ENCODE measurements around the gene LLPH.
"Not testable (repeated sequence)": the region's sequence is repeated elsewhere in the genome, so short reads cannot be mapped to it uniquely, and the experiment has no call there.

The LLPH gene

DNA sequence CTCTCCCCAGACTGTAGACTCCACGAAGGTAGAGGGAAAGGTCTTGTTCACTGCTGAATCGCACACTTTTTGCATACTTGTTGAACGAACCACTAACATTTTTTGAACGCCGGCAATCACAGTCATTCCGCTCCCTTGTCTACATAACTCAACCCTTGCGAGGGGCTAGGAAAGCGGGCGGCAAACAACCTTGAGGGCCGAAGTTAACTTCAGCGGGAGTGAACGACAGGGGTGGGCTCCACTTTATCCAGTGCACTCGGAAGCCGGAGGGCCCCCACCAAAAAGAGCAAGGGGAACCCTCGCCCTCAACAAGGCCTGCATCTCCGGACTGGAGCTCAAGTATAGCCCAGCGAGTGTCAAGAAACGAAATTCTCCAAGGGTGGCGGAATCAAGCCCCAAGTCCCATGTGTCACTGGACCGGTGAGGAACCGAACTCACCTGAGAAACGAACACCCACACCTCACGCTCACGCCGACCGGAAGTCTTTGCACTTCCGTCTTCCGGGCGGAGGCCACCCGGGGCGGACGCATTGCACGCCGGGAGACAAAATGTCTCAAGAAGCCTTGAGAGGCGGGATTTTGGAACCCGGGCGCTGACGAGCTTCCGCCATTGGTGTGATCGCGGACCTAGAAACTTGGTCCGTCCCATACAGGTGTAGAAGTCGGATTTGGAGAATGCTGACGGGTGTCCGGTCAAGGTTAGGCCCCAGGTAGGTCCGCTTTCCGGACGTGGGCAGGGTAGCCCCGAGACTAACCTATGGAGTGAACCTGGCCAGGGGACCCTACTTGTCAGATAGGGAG lies at the start of gene LLPH:
Gene LLPH (minus strand): TSS at position 484 of the 800 bp plus-strand sequence. CDS start 1,644 bp downstream, outside the sequence.
- peak; percentile 71 to 73 for DNase-seq (ENCODE audit: low read depth in 2 of 2)

DNA sequence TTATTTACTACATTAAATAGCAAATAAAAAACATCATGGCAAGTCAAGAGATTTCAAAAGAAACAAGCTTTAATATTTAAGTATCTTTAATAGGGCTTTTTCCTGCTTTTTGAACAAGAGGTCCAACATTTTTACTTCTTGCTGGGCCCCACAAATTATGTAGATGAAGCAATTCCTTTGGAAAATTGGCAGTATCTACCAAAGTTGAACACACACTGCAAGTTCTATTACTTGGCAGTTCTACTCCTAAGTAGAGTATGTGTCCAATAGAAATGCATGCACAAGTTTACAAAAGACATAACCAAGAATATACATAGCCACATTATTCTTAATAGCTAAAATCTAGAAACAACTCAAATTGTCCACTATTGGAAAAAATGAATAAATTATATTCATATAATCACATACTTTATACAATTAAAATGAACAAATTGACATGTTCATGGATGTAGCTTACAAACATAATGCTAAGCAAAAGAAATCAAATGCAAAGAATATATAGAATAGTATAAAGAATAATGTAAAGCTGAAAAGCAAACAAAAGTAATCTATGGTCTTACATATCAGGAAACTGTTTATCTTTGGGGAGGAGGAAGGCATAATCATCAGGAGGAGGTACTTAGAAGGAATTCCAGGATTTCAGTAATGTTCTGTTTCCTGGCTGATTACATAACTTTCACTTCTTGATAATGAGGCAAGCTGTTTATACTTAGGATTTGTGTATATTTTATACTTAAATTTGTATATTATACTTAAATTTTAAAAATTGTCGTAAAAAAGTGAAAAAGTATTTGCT lies 45.8 kb upstream of the LLPH start:
- DNase-seq (ENCODE audit: low read depth in 2 of 2), result no peak

DNA sequence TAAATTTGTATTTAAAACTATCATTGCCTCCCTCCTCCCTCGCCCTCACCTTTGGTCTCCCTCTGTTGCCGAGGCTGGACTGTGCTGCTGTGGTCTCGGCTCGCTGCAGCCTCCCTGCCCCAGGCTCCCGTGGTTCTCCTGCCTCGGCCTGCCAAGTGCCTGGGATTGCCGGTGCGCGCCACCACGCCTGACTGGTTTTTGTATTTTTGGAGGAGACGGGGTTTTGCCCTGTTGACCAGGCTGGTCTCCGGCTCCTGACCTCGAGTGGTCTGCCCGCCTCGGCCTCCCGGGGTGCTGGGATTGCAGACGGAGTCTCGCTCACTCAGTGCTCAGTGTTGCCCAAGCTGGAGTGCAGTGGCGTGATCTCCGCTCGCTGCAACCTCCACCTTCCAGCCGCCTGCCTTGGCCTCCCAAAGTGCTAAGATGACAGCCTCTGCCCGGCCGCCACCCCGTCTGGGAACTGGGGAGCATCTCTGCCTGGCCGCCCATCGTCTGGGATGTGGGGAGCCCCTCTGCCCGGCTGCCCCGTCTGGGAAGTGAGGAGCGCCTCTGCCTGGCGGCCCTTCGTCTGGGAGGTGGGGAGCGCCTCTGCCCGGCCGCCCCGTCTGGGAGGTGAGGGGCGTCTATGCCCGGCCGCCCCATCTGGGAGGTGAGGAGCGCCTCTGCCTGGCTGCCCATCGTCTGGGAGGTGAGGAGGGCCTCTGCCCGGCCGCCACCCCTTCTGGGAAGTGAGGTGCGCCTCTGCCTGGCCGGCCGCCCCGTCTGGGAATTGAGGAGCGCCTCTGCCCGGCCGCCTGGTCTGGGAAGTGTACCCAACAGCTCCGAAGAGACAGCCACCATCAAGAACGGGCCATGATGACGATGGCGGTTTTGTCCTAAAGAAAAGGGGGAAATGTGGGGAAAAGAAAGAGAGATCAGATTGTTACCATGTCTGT lies 44.1 kb upstream of the LLPH start:
- DNase-seq (ENCODE audit: low read depth in 2 of 2), result not testable (repeated sequence)

DNA sequence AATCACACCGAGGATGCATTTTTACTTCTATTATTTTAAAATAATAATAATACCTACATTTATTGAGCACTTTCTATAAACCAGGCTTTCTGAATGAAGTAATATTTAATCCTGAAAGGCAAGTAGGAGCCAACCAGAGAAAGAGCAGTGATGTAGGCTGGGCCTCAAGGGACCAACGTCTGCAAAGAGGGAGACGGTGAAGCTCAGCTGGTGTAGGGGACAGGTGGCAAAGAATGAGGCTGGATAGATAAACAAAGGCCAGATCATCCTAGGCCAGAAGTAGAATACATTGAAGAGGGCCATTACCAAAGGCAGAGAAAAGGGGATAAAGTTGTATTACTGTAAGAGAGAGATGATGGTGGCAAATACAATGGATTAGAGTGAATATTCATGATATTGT lies 40.1 kb upstream of the LLPH start:
- DNase-seq (ENCODE audit: low read depth in 2 of 2), result no peak

DNA sequence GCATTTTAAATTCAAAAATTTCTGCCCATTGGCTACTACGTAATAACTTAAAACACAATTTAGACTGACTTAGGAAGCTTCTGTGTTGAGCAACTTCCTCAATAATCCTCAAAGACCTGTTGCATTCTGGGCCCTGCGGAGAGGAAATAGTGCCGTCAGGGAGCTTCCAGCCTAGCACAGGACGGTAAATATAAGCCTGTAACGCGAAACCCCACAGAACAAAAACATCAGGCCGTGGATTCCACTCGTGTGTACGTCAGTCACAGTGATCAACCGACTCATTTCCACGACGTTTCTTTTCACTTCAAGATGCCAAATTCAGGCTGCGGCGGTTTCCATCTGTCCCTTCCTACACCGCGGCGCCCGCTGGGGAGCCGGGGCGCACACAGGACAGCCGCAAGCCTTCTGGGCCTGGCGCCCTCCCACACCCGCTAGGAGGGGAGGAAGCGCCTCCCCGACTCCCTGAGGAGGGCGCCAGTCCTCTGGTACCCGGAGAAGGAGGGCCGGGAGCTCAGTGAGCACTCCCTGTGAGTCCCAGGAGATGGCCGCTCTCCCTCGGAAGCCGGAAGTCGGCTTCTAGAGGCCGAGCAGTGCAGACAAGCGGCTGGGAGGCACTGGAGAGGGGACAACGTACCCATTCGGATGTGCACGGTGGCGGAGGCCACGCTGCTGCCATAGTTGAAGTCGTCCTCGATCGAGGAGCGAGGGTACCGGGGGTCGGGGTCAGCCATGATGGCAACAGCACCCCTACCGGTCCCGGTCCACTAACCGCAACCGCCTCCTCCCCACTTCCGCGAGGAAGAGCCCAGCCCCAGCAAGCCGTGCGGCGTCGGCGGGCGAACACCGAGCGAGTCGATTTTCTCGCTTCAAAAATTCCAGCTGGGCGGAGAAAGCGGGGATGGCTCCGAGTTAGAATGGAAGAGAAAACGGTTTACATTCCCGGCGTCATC lies 38.9 kb upstream of the LLPH start, which contains the start of gene TMBIM4:
Gene TMBIM4 (minus strand): TSS at position 776 of the 950 bp plus-strand sequence. CDS start 45 bp downstream, at position 731.
- DNase-seq (ENCODE audit: low read depth in 2 of 2), result peak; percentile 64 to 68

DNA sequence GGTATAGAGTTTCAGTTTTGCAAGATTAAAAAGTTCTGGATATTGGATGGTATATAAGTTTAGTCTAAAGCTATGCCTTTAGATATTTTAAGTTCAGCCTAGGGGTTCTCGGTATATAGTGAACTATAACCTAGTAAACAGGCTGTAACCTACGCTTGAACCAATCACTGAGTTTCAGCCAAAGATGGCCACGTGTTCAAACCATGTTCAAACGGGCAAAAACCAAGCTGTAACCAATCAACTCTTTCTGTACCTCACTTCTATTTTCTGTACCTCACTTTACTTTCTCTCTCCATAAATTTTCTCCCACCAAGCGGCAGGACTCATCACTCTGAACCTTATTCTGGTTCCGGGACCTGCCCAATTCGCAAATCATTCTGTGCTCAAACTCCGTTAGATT lies 37.9 kb upstream of the LLPH start:
- DNase-seq (ENCODE audit: low read depth in 2 of 2), result no peak

DNA sequence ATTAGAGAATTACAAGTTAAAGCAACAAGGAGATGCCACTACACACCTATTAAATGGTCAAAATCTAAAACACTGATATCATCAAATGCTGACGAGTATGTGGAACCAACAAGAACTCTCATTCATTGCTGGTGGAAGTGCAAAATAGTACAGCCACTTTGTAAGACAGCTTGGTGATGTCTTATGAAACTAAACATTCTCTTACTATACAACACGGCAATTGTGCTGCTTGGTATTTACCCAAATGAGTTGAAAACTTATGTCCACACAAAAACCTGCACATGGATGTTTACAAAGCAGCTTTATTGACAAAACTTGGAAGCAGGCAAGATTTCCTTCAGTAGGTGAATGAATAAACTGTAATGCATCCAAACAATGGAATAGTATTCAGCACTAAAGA lies 36.0 kb upstream of the LLPH start:
- no peak for DNase-seq (ENCODE audit: low read depth in 2 of 2)

DNA sequence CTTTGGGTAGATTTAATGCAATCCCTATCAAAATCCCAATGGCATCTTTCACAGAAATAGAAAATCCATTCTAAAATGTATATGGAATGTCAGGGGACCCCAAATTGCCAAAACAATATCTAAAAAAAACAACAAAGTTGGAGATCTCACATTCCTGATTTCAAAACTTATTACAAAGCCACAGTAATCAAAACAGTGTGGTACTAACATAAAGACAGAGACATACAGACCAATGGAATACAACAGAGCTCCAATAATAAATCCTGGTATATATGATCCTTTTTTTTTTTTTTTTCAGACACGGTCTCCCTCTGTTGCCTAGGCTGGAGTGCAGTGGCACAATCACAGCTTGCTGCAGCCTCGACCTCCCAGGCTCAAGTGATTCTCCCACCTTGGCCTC lies 34.6 kb upstream of the LLPH start:
- DNase-seq (ENCODE audit: low read depth in 2 of 2), result no peak

DNA sequence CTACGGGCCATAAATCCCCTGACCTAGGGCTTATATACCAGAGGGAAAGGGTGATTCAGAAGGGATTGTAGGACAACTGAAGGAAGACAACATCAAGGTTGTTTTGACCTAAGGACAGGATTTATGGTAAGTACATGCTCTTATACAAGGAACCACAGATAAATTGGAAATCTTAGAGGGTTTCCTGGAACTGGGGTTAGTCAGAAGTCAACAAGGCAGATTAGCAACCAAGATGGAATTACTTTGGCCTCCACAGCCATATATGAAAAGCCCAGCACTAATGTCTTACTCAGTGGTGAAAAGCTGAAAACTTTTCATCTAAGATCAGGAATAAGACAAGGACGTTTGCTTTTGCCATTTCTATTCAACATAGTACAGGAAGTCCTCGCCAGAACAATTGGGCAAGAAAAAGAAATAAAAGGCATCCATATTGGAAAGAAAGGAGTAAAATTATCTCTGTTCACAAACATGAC lies 33.8 kb upstream of the LLPH start:
- no peak for DNase-seq (ENCODE audit: low read depth in 2 of 2)

DNA sequence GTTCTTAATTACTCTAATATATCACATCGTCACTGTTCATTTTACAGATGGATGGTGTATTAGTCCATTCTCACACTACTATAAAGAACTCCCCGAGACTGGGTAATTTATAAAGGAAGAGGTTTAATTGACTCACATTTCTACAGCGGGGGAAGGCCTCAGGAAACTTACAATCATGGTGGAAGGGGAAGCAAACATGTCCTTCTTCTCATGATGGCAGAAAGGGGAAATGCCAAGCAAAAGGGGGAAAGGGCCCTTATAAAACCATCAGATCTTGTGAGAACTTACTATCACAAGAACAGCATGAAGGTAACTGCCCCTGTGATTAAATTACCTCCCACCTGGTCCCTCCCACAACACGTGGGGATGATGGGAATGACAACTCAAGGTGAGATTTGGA lies 32.7 kb upstream of the LLPH start:
- DNase-seq (ENCODE audit: low read depth in 2 of 2), result no peak

DNA sequence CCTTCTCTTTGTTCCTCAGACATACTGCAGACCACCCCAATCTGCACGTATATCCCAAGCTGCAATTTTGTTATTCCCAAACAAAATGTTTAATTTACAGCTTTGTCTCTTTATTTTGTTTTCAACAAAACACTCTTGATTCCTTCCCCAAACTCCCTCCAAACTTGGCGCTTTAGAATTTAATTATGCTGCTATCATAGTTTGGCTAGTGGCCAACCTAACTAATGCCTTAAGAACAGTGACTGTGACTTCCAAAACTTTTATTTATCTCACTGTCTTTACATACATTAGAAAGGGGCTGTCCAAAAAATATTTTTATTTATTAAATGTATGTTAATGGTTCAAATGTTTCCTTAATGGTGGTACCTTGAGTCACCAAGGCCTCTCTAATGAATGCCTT lies 32.2 kb upstream of the LLPH start:
- DNase-seq (ENCODE audit: low read depth in 2 of 2), result no peak

DNA sequence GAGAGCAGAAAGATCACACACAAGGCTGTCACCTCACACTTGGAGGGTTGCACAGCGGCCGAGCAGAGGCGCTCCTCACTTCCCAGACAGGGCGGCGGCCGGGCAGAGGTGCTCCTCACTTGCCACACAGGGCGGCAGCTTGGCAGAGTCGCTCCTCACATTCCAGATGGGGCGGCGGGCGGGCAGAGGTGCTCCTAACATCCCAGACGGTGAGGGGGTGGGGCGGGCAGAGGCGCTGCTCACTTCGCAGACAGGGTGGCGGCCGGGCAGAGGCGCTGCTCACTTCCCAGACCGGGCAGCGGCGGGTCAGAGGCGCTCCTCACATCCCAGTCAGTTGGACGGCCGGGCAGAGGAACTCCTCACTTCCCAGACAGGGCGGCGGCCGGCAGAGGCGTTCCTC lies 30.2 kb upstream of the LLPH start:
- DNase-seq (ENCODE audit: low read depth in 2 of 2), result no peak

DNA sequence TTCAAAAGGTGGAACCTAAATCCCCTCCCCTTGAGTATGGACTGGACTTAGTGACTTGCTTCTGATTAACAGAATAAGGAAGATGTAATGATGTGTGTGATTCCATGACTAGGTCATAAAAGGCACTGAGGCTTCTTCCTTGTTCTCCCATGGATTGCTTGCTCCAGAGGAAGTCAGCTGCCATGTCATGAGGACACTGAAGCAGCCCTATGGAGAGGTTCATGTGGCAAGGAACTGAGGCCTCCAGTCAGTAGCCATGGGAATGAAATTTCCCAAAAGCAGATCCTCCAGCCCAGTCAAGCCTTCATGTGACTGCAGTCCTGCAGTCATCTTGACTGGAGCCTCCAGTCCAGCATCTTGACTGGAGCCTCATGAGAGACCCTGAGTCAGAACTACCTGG lies 28.6 kb upstream of the LLPH start:
- no peak for DNase-seq (ENCODE audit: low read depth in 2 of 2)

DNA sequence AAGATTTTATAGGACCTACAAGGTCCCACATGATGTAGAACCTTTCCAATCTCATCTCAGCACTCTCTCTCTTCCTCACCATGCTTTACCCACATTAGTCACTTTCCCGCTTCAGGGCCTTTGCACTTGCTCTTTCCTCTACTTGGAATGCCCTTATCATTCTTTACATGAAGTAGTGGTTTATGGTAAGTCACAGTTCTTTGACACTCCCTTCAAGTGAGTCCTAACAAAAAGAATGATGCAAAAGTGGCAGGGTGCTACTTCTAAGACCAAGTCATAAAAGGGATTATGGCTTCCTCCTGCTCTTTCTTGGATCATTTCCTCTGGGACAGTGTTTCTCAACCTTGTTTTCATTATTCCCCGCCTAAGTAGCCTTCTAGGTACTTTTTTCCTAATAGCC lies 26.1 kb upstream of the LLPH start:
- DNase-seq (ENCODE audit: low read depth in 2 of 2), result no peak

DNA sequence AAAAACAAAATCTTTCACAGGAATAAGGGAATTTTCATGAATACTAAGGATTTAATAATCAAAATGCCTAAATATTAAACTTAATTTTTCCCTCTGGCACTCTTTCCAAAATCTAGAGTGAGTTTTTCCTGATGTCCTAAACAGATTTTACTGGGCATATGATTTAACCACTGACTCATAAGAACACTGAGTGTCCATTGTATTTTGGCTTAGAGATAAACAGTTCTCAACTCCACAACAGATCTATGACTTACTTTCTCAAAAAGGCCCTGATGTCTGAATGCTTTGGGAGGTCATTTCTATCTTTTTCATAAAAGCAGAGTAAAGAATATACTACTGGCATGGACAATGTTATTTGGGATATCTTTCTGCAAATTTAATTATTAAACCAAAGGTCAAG lies 24.2 kb upstream of the LLPH start:
- no peak for DNase-seq (ENCODE audit: low read depth in 2 of 2)

DNA sequence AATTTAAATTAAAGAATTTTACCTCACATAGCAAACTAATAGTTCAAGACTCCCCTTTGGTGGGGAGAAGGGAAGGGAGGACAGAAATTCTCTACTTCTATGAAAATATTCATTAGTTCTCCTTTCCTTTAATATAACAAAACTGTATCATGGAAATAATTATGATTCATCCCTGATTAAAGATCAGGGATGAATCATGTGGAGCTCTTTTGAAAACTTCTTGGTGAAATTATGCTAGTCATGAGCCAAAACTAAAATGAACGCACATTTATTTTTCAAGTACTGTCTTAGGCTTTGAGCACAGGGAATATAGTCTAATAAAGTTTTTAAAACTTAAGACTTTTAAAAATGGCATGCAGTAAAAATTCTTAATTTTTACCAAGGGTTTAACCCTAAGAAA lies 22.2 kb upstream of the LLPH start:
- DNase-seq (ENCODE audit: low read depth in 2 of 2), result no peak

DNA sequence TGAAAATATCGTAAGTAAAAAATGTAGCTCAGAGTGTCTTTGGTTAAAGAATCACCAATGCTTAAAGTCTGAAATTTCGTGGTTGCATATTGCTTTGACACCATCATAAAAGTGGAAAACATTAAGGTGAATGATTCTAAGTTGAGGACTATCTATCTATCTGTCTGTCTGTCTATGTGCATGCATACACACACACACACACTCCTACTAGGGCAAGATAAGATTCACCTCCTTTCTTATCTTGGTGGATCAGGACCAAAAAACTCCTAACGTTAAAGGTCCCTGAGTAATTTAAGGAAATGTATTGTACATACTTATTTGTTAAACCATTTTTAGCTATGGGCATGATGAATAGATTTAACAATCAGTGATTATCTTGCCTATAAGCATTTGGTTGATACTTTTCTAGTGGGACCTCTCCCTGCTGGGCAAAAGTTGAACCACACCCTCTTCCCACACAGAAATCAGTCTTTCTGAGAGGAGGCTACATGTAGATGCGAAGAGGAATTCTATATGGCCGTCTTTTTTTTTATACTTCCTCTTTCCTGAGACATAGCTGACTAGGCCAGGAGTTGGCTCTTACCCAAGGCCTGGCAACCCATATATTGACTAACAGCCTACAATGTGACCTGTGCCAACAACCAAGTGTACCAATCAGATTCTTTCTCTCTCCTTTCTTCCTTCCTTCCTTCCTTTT lies 19.3 kb upstream of the LLPH start:
- DNase-seq (ENCODE audit: low read depth in 2 of 2), result no peak

DNA sequence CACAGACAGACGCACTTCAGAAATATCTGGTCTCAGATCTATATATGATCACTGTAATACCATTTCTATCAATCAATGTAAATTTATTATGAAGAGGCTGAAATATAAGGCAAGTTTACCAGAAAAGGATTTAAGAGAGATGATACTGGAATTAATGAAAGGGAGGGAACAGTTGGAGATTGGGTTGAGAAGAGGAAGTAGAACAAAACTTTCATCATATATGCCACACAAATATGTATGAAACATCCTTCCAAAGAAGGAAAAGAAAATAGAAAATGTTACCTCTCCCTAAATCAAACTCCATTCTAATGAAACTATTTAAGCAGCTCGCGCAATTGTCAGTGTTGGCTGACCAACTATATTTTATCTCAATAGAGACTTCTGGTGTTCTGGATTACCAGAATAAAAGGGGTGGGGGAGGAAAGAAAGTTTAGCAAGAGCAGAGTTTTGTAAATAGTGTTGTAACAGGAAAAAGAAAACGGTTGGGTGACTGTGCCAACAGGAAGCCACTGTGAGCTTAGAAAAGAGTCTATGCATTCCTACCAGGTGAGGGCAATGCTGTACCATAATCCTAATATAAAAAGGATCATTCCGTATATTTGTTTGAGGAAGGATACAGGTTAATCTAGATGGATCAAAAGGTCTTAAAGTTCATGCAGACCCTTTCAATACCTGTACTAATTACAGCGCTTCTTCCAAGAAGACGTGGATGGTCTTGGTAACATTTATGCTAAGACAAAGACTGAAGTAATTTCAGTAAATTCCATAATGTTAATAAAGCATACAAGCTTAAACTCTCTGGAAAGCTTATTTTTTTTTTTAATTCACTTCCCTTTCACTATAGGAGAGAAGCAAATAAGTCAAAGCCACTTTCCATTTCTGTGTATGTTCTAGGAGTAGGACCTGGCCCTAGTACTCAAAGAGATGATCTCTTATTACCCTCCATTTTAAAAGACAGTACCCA lies 14.5 kb upstream of the LLPH start:
- no peak for DNase-seq (ENCODE audit: low read depth in 2 of 2)

DNA sequence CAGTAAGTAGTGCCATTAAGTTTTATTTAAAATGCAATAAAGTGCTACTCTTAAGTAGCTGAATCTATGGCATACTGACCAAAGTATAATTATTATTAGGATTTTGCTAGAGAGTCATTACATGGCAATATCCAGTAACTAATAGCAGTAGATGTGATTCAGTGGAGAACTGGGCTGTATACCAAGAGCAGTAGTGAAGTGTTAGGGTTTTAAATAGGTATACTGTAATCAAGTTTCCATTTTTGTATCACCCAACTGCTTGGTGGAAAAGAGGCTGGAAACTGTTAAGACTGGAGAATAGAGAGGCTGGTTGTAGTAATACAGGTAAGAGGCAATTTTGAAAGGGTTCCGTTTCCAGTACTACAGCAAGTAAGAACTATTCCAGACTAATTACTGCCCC lies 13.3 kb upstream of the LLPH start:
- DNase-seq (ENCODE audit: low read depth in 2 of 2), result no peak
